A172 (cell line): ENCODE measurements around the gene MPDZ. TPM values are rescaled to one million over a fixed set of nuclear protein-coding genes. Genes with fewer than 3 reads are reported as not detected.
"Not testable (repeated sequence)": the region's sequence is repeated elsewhere in the genome, so short reads cannot be mapped to it uniquely, and the experiment has no call there.

ENCODE experiments used
- DNase-seq: peaks from one replicate; pipeline ENCODE4 v3.0.0-alpha.2; 2015; ENCODE audit warnings: low spot score
- total RNA-seq: library from RNA; depleted of rRNA; stranded (reverse); fragments of >200 nt; shearing (Covaris generic); gene quantifications from 2 replicates; pipeline ENCODE4 v1.2.3, GENCODE V29; 2014

The MPDZ gene
- total RNA-seq, 1 experiment from 2014 or later = 38.4 TPM

- peak; percentile 29 for DNase-seq
These were observed 14.7 kb downstream of the MPDZ start for GRCh38 chr9:13264788-13265187.

- DNase-seq = no peak
These were observed 16.0 kb downstream of the MPDZ start for GRCh38 chr9:13263511-13263910.

GRCh38 chr9:13252852-13253251, 26.6 kb downstream of the MPDZ start:
- DNase-seq = no peak

GRCh38 chr9:13244181-13244580, 35.3 kb downstream of the MPDZ start:
- no peak for DNase-seq

GRCh38 chr9:13241283-13241682, 38.2 kb downstream of the MPDZ start:
- no peak for DNase-seq

- DNase-seq = no peak
These were observed 39.8 kb downstream of the MPDZ start for GRCh38 chr9:13239660-13240059.

GRCh38 chr9:13239208-13239607, 40.3 kb downstream of the MPDZ start:
- no peak for DNase-seq

- DNase-seq = no peak
These were observed 44.6 kb downstream of the MPDZ start for GRCh38 chr9:13234932-13235331.

GRCh38 chr9:13228431-13228830, 51.1 kb downstream of the MPDZ start:
- no peak for DNase-seq

- no peak for DNase-seq
These were observed 55.1 kb downstream of the MPDZ start for GRCh38 chr9:13224366-13224765.

- not testable (repeated sequence) for DNase-seq
These were observed 56.8 kb downstream of the MPDZ start for GRCh38 chr9:13222733-13223132.

GRCh38 chr9:13221741-13222140, 57.8 kb downstream of the MPDZ start:
- DNase-seq = no peak

- DNase-seq = no peak
These were observed 58.7 kb downstream of the MPDZ start for GRCh38 chr9:13220837-13221236.

GRCh38 chr9:13215791-13216554, 63.5 kb downstream of the MPDZ start:
- DNase-seq = no peak

- DNase-seq = no peak
These were observed 65.5 kb downstream of the MPDZ start for GRCh38 chr9:13213998-13214397.

GRCh38 chr9:13213337-13213736, 66.2 kb downstream of the MPDZ start:
- peak; percentile 9 for DNase-seq

GRCh38 chr9:13210306-13210705, 69.2 kb downstream of the MPDZ start:
- DNase-seq = no peak

- no peak for DNase-seq
These were observed 70.0 kb downstream of the MPDZ start for GRCh38 chr9:13209498-13209897.

- no peak for DNase-seq
These were observed 73.7 kb downstream of the MPDZ start for GRCh38 chr9:13205824-13206223.

GRCh38 chr9:13190040-13190439, 89.5 kb downstream of the MPDZ start:
- DNase-seq = no peak

GRCh38 chr9:13189362-13189761, 90.1 kb downstream of the MPDZ start:
- no peak for DNase-seq

GRCh38 chr9:13186774-13187173, 92.7 kb downstream of the MPDZ start:
- no peak for DNase-seq

- no peak for DNase-seq
These were observed 93.4 kb downstream of the MPDZ start for GRCh38 chr9:13186091-13186490.

GRCh38 chr9:13181652-13182051, 97.8 kb downstream of the MPDZ start:
- DNase-seq = peak; percentile 1
